Endothelial cell (in vitro differentiated cells): Measurements from ENCODE around the gene FAM219A. TPM values are rescaled to one million over a fixed set of nuclear protein-coding genes. Genes with fewer than 3 reads are reported as not detected.

Experiments used
- DNase-seq: peaks from one replicate; pipeline ENCODE4 v3.0.0; 2021; ENCODE audit warnings: low spot score
- H3K27ac Mint-ChIP-seq: one replicate; pipeline ENCODE4 v1.8.0; 2021; ENCODE audit warnings: mixed read lengths, inconsistent platforms; ENCODE audit not compliant: unreplicated experiment
- H3K27me3 Mint-ChIP-seq: one replicate; pipeline ENCODE4 v1.8.0; 2021; ENCODE audit warnings: mild to moderate bottlenecking, moderate library complexity, mixed read lengths, inconsistent platforms; ENCODE audit not compliant: unreplicated experiment
- H3K36me3 Mint-ChIP-seq: one replicate; pipeline ENCODE4 v1.8.0; 2021; ENCODE audit warnings: mild to moderate bottlenecking, low read depth, mixed read lengths, inconsistent platforms; ENCODE audit not compliant: unreplicated experiment
- H3K4me1 Mint-ChIP-seq: one replicate; pipeline ENCODE4 v1.8.0; 2021; ENCODE audit warnings: mild to moderate bottlenecking, mixed read lengths, inconsistent platforms; ENCODE audit not compliant: unreplicated experiment
- H3K4me3 Mint-ChIP-seq: one replicate; pipeline ENCODE4 v1.8.0; 2021; ENCODE audit warnings: mild to moderate bottlenecking, mixed read lengths, inconsistent platforms; ENCODE audit not compliant: unreplicated experiment
- H3K9me3 Mint-ChIP-seq: one replicate; pipeline ENCODE4 v1.8.0; 2021; ENCODE audit warnings: mixed read lengths, inconsistent platforms; ENCODE audit not compliant: unreplicated experiment
- CTCF ChIP-seq: fragments of 200-600 bp; sonication (generic); IDR thresholded peaks from one replicate; pipeline ENCODE4 v1.5.0; 2021; ENCODE audit warnings: antibody characterized with exemption; ENCODE audit not compliant: unreplicated experiment
- total RNA-seq: library from RNA; stranded (reverse); fragmentation: NEBNext Ultra II Directional; extraction: Animal tissue kit (Norgen Biotek cat#: 25700); gene quantifications from one replicate; pipeline ENCODE4 v1.2.1, GENCODE V29; 2021; ENCODE audit not compliant: unreplicated experiment

Gene FAM219A
- total RNA-seq, 1 donor from 2014 or later: 55.3 TPM

- Mint-ChIP-seq H3K4me1 (peaks cover 4% of the 10 kb centered on the region), H3K4me3 (peak overlapping the region; percentile 27), H3K27ac (peak overlapping the region; percentile 54), H3K36me3 (peaks cover 3% of the 10 kb centered on the region), H3K27me3 (no peaks in the 10 kb centered on the region), H3K9me3 (no peaks in the 10 kb centered on the region)
- no peak for TF ChIP-seq CTCF
- no peak for DNase-seq
These were observed 109.0 kb downstream of the FAM219A start for GRCh38 chr9:34349324-34349723.

Other genes starting within 250 kb of the FAM219A start
- 2.2 TPM for gene KIF24, start 129.3 kb downstream of the FAM219A start, total RNA-seq
- gene NUDT2, start 129.0 kb downstream of the FAM219A start, total RNA-seq: 16.8 TPM
- 77.0 TPM for gene MYORG, start 81.7 kb downstream of the FAM219A start, total RNA-seq
- gene DNAI1, start 235 bp upstream of the FAM219A start, total RNA-seq: 0.74 TPM
- gene ENHO, start 64.4 kb upstream of the FAM219A start, total RNA-seq: 4.1 TPM
- 3.1 TPM for gene CNTFR, start 131.2 kb upstream of the FAM219A start, total RNA-seq
- 12.9 TPM for gene RPP25L, start 153.5 kb upstream of the FAM219A start, total RNA-seq
- gene DCTN3, start 161.9 kb upstream of the FAM219A start, total RNA-seq: 81.5 TPM
- not detected for gene ARID3C, start 170.5 kb upstream of the FAM219A start, total RNA-seq
- gene SIGMAR1, start 179.2 kb upstream of the FAM219A start, total RNA-seq: 25.9 TPM
- 53.1 TPM for gene GALT, start 188.1 kb upstream of the FAM219A start, total RNA-seq
- 61.4 TPM for gene IL11RA, start 193.6 kb upstream of the FAM219A start, total RNA-seq
- gene CCL27, start 204.1 kb upstream of the FAM219A start, total RNA-seq: not detected
- not detected for gene CCL19, start 232.7 kb upstream of the FAM219A start, total RNA-seq